SIG-M5 (cell line): Measurements from ENCODE around the gene ACOX2.

Source experiments
- DNase-seq: peaks from one replicate; lab custom pipeline; 2025; lab: John Stamatoyannopoulos, UW

Gene ACOX2

DNA sequence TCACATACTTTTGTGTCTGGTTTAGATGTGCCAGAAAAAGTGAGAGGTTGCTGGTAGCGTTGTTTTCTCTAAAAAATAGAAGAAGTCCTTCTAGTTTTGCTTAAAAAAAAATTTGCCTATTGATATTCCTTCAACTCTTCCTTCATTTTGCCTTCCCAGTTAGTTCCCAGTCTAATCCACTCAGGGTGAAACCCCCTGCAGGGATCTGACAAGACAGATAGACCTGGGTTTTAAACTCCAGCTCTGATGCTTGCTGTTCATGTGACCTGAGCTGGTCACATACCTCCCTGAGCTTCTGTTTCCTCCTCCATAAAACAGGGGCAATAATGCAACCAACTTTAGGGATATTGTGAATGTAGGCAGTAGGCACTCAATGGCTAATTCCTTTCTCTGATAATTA lies 63.7 kb downstream of the ACOX2 start:
- DNase-seq, result no peak

DNA sequence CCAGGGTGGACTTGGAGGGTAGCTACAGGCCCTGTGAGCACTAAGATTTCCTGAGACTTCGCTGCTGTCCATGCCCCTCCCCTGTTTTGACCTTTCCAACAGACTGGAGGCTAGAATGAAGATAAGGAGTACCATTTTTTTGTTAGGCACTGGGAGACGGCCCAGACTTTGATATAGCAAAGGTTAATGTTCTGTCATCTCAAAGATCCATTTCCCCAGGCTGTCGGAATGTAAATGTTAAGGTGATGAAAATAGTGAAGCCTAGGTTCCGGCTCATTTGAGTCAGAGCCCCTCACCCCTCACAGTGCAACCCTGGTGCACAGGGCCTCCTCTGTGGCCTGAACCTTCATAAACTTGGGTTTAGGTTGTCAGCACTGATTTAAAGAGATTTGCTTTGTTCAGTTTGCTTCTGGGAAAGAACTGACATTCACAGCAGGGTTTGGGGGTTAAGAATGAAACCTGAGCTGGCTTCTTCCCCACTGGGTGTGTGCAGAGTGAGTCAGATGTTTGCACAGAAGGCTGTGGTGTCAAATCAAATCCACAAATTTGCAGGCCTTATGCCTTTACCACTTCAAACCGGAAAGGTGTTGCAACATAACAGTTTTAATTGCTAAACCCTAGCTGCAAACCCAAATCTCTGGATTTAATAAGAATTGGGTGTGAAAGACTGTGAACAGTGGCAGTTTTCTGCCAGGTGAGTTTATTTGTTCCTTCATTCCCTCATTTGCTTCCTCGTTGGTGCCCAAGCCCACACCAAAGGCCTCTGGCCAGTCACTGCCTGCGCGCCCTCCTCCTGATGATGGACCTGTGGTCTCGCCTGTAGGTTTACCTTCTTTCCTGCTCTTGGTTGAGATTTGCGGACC lies 65.7 kb downstream of the ACOX2 start:
- peak; percentile 82 for DNase-seq

DNA sequence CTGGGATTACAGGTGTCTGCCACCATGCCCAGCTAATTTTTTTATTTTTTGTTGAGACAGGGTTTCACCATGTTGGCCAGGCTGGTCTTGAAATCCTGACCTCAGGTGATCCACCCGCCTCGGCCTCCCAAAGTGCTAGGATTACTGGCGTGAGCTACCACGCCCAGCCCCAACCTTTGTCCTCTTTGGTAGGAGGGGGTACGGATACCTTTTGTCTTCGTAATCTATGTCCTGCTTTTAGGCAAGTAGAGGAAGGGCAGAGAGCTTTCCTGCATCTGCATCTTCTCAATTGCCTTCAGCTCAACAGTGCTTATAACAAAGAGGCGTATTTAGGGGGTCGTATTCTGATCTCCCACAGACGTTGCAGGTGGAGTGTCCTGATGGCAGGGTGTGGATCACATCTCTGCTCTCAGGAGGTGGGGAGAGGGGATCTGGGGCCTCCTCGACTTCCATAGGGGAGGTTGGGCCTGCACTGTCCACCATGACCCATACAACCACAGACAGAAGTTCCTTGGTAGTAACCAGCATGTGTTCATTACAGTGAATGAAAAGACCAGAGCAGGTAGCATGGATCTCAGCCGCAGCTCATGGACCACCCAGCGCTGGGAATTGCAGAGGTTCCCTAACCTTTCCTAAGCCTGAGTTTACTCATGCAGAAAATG lies 66.5 kb downstream of the ACOX2 start:
- no peak for DNase-seq

DNA sequence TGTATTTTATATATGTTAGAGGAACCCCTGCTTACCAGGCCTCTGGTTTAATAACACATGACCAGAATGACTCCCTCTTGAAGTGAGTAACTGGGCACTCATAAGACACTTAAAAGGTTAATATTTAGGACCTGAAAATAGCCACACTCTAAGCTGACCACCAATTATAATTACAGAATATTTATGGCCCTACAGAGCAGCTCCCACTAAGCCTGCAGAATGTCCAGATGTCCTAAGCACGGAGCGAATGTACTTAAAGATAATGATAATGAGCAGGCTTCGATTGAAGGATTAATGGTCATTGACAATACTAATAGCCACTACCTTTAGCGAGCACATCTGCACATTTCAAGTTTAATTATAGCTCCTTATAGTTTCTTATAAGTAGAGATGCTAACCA lies 67.9 kb downstream of the ACOX2 start:
- no peak for DNase-seq

DNA sequence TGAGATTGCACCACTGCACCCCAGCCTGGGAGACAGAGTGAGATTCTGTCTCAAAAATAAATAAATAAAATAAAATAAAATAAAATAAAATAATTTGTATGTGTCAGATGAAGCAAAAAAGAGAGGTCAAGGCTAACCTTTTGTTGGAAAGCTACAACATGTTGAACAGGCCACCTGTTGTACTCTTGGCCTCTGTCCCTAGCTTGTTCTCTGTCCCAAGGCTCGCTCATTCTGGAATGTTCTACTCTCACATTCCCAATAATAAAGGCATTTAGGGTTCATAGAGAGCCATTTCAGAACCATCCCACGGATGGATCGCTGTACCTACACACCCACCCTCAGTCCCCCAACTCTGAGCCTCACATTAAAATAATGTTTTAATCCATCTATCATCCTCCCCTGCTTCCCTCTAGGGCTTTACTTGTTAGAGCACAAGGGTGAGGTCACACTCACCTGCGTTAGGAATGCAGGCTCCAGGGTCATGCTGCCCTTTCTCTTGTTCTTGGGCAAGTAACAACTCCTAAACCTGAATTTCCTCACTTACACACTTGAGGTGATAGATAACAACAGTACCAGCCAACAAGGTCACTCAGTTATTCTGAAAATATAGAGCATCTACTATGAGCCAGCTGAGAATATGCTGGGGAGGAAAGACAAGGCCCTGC lies 70.0 kb downstream of the ACOX2 start:
- DNase-seq, result no peak

DNA sequence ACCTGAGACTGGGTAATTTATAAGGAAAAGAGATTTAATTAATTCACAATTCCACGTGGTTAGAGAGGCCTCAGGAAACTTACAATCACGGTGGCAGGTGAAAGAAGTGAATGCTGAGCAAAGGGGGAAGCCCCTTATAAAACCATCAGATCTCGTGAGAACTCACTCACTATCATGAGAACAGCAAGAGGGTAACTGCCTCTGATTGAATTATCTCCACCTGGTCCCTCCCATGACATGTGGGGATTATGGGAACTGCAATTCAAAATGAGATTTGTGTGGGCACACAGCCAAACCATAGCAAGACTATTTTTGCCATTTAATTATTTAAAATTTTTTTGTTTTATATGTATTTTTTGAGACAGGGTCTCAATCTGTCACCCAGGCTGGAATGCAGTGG lies 72.1 kb downstream of the ACOX2 start:
- no peak for DNase-seq

DNA sequence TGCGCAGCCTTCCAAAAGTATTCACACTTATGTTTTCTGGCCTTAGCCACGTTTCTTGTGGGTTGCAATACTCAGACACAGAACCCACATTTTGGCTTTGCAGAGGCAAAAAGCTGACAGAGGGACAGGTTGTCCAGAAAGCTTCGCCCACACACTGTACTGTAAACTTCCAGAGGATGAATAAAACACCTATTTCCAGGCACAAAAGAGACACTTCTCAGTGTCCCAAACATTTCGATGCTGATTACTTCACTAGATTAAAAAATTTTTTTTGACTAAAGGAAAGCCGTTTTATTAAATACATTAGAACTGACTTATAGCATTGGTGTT lies 73.1 kb downstream of the ACOX2 start:
- no peak for DNase-seq

DNA sequence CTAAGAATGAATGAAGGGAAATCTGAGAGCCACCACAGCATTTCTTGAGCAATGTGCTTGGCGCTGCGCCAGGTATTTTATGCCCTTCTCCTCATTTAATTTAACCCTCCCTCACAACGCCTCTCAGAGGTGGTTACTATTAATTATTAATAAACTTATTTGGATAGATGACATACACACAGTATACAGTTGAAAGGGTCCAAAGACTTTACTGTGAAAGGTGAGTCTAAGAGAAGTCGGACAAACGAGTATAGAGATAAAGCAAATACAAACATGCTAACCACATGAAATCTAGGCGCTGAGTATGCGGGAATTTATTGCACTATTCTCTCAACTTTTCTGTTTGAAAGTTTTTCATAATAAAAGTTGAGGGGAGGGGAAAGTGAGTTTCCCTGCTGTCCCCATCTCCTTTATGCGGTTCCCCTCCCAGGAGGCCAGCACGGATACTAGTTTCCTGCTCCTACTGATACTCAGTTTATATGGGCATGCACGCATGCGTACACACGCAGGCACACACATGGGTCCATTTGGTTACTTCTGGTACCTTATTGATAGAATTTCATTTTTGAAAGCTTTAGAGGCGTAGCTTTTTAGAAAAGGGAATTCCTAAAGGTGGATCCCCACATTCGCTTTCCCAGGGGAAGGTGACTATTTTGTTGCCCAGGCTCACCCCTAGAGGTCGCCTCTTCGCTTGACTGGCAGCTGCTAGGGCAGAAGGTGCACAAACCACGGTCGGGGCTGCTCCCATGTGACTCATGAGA lies 73.6 kb downstream of the ACOX2 start:
- DNase-seq, result no peak

DNA sequence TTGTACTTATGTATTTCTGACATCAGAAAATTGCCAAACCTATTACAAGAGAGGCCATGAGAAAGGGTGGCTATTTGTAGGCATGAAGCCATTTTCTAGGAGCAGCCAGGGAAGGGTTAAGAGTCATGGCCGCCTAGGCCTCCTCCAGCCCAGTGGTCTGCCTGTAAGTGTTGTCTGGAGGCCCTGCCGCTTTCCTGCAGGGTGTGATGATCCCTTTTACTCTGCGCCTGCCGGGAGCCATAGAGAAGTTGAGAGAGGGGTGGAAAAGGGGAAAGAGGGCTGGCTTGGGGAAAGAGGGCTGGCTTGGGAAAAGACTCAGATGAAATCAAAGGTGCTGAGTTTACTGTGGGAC lies 74.2 kb downstream of the ACOX2 start:
- DNase-seq, result no peak

DNA sequence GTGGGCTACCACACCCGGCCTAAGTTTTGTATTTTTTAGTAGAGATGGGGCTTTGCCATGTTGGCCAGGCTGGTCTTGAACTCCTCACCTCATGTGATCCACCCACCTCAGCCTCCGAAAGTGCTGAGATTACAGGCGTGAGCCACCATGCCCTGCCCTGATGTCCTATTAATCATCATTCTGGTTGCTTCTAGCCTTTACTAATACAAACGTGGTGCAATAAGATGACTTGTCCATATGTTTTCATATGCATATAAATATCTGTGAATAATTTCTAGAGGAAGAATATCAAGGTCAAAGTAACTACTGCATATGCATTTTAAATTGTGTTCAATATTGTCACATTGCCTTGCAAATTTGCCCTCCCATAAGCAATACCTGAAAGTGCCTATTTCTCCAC lies 77.8 kb downstream of the ACOX2 start:
- no peak for DNase-seq
